Breast epithelium (tissue), 3 donors: ENCODE results near the gene PNMA1.

Experiments used
- POLR2A ChIP-seq: fragments of 450-650 bp; IDR thresholded peaks from one replicate; pipeline ENCODE4 v1.6.1; 2016; ENCODE audit warnings: antibody characterized with exemption, mild to moderate bottlenecking, moderate library complexity
- POLR2AphosphoS5 ChIP-seq, 3 donors: sonication (generic); formaldehyde crosslinking; IDR thresholded peaks; one replicate each; pipeline ENCODE4 v1.6.1; 2017; ENCODE audit warnings: antibody characterized with exemption in 3 of 3
- TF ChIP-seq, protein P1 (sequence below), 3 donors: fragments of 450-650 bp; IDR thresholded peaks; one replicate each; pipeline ENCODE4 v1.5.1; 2016 to 2017; ENCODE audit warnings: antibody characterized with exemption in 3 of 3, mild to moderate bottlenecking in 3 of 3, moderate library complexity in 3 of 3

DNA sequence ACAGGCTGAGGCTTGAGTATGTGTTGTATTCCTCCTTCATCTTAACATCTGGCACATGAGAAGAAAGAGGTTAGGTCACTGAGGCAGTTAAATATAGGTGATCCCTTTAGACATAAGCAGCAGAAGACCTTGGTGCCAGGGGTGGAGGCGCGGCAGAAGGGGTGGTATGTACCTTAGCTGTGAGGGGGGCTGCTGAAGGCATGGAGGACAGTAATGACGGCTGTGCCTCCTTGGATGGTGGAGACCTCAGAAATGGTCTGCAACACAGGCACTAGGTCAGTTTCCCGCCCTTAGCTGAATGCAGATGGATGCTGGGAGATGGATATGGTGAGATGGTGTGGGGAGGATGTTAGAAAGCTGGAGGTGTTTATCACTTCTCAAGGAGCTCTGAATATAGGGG lies 1.5 kb upstream of the PNMA1 start:
- no peak for TF ChIP-seq POLR2A
- TF ChIP-seq, protein P1, sequence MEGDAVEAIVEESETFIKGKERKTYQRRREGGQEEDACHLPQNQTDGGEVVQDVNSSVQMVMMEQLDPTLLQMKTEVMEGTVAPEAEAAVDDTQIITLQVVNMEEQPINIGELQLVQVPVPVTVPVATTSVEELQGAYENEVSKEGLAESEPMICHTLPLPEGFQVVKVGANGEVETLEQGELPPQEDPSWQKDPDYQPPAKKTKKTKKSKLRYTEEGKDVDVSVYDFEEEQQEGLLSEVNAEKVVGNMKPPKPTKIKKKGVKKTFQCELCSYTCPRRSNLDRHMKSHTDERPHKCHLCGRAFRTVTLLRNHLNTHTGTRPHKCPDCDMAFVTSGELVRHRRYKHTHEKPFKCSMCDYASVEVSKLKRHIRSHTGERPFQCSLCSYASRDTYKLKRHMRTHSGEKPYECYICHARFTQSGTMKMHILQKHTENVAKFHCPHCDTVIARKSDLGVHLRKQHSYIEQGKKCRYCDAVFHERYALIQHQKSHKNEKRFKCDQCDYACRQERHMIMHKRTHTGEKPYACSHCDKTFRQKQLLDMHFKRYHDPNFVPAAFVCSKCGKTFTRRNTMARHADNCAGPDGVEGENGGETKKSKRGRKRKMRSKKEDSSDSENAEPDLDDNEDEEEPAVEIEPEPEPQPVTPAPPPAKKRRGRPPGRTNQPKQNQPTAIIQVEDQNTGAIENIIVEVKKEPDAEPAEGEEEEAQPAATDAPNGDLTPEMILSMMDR (IDR thresholded peaks at IDR 0.05): no peak
- TF ChIP-seq POLR2AphosphoS5 (IDR thresholded peaks at IDR 0.05): no peak
